ENCODE results near the gene IDUA.

The IDUA gene

GRCh38 chr4:1013225-1014073 is 26.6 kb downstream of the IDUA start:
- DNase-seq (ENCODE audit: low read depth in 1 of 2, low spot score in 1 of 2): no peak

GRCh38 chr4:1014291-1015167 is 27.7 kb downstream of the IDUA start:
- DNase-seq (ENCODE audit: low read depth in 1 of 2, low spot score in 1 of 2): no peak

GRCh38 chr4:1015179-1015578 is 28.3 kb downstream of the IDUA start:
- DNase-seq (ENCODE audit: low read depth in 1 of 2, low spot score in 1 of 2): no peak

- DNase-seq (ENCODE audit: low read depth in 1 of 2, low spot score in 1 of 2): no peak
These were observed 28.9 kb downstream of the IDUA start for GRCh38 chr4:1015746-1016145.

- no peak for DNase-seq (ENCODE audit: low read depth in 1 of 2, low spot score in 1 of 2)
These were observed 30.4 kb downstream of the IDUA start for GRCh38 chr4:1017211-1017610.

- DNase-seq (ENCODE audit: low read depth in 1 of 2, low spot score in 1 of 2): no peak
These were observed 30.9 kb downstream of the IDUA start for GRCh38 chr4:1017706-1018105.

GRCh38 chr4:1018147-1019020 is 31.5 kb downstream of the IDUA start:
- DNase-seq (ENCODE audit: low read depth in 1 of 2, low spot score in 1 of 2): no peak

GRCh38 chr4:1019320-1019719 is 32.5 kb downstream of the IDUA start:
- no peak for DNase-seq (ENCODE audit: low read depth in 1 of 2, low spot score in 1 of 2)

- DNase-seq (ENCODE audit: low read depth in 1 of 2, low spot score in 1 of 2): no peak
These were observed 33.1 kb downstream of the IDUA start for GRCh38 chr4:1019729-1020470.

GRCh38 chr4:1021386-1022050 is 34.7 kb downstream of the IDUA start:
- no peak for DNase-seq (ENCODE audit: low read depth in 1 of 2, low spot score in 1 of 2)

- no peak for DNase-seq (ENCODE audit: low read depth in 1 of 2, low spot score in 1 of 2)
These were observed 35.4 kb downstream of the IDUA start for GRCh38 chr4:1022051-1022738.

GRCh38 chr4:1022739-1023066 is 35.9 kb downstream of the IDUA start:
- DNase-seq (ENCODE audit: low read depth in 1 of 2, low spot score in 1 of 2): no peak

- no peak for DNase-seq (ENCODE audit: low read depth in 1 of 2, low spot score in 1 of 2)
These were observed 36.3 kb downstream of the IDUA start for GRCh38 chr4:1023075-1023640.

GRCh38 chr4:1023895-1024740 is 37.3 kb downstream of the IDUA start:
- DNase-seq (ENCODE audit: low read depth in 1 of 2, low spot score in 1 of 2): no peak

- no peak for DNase-seq (ENCODE audit: low read depth in 1 of 2, low spot score in 1 of 2)
These were observed 38.2 kb downstream of the IDUA start for GRCh38 chr4:1024882-1025545.

GRCh38 chr4:1026115-1026514 is 39.3 kb downstream of the IDUA start:
- no peak for DNase-seq (ENCODE audit: low read depth in 1 of 2, low spot score in 1 of 2)

GRCh38 chr4:1027219-1027914 is 40.5 kb downstream of the IDUA start:
- no peak for DNase-seq (ENCODE audit: low read depth in 1 of 2, low spot score in 1 of 2)

All from activated T-helper 1 cell treated with anti-CD3 and anti-CD28 coated beads, Interleukin-2, amount 50 U/mL, for 16 hours (primary cell).